Endometrial microvascular endothelial cells (primary cell): Measurements from ENCODE around the gene WHRN. TPM values are rescaled to one million over a fixed set of nuclear protein-coding genes. Genes with fewer than 3 reads are reported as not detected.

Source experiments
- in situ Hi-C: cut with HindIII; loops from 2 replicates; pipeline ENCODE4 v1.10.0; 2017; ENCODE audit warnings: low sequenced_read_pairs, low pct_unique_long_range_greater_than_20kb; ENCODE audit errors: inconsistent ontology term
- total RNA-seq: library from RNA; depleted of rRNA; stranded (reverse); fragments of >200 nt; gene quantifications from one replicate; pipeline ENCODE4 v1.2.3, GENCODE V29; 2015; ENCODE audit errors: inconsistent ontology term

WHRN gene
- not detected for total RNA-seq

- in situ Hi-C loops = no loop called here
These were observed at the start of gene WHRN for GRCh38 chr9:114505187-114506081. Gene WHRN (minus strand): TSS chr9:114505473. CDS start chr9:114504801, 672 bp downstream.

- in situ Hi-C loops = no loop called here
These were observed 47.9 kb upstream of the WHRN start for GRCh38 chr9:114553202-114553601.

- in situ Hi-C loops = no loop called here
These were observed 47.4 kb upstream of the WHRN start for GRCh38 chr9:114552706-114553105.

GRCh38 chr9:114551750-114552685 is 46.7 kb upstream of the WHRN start:
- in situ Hi-C loops = no loop called here

GRCh38 chr9:114549697-114550330 is 44.5 kb upstream of the WHRN start:
- in situ Hi-C loops = no loop called here

- in situ Hi-C loops = no loop called here
These were observed 41.6 kb upstream of the WHRN start for GRCh38 chr9:114546851-114547250.

- in situ Hi-C loops = no loop called here
These were observed 39.8 kb upstream of the WHRN start for GRCh38 chr9:114545055-114545454.

- in situ Hi-C loops = no loop called here
These were observed 34.6 kb upstream of the WHRN start for GRCh38 chr9:114539701-114540380.

GRCh38 chr9:114538241-114538640 is 33.0 kb upstream of the WHRN start:
- in situ Hi-C loops = no loop called here

GRCh38 chr9:114532561-114533237 is 27.4 kb upstream of the WHRN start:
- in situ Hi-C loops = no loop called here

- in situ Hi-C loops = no loop called here
These were observed 24.0 kb upstream of the WHRN start for GRCh38 chr9:114529285-114529684.

GRCh38 chr9:114526807-114527206 is 21.5 kb upstream of the WHRN start:
- in situ Hi-C loops = no loop called here

GRCh38 chr9:114525513-114525912 is 20.2 kb upstream of the WHRN start:
- in situ Hi-C loops = no loop called here

GRCh38 chr9:114524247-114524681 is 19.0 kb upstream of the WHRN start:
- in situ Hi-C loops = no loop called here

- in situ Hi-C loops = no loop called here
These were observed 17.6 kb upstream of the WHRN start for GRCh38 chr9:114522847-114523246.

GRCh38 chr9:114522286-114522685 is 17.0 kb upstream of the WHRN start:
- in situ Hi-C loops = no loop called here

GRCh38 chr9:114521846-114522245 is 16.6 kb upstream of the WHRN start:
- in situ Hi-C loops = no loop called here

- in situ Hi-C loops = loop anchor here (10.0 kb wide), 1 partner anchor 106 kb away; no protein-coding TSS in a partner anchor
These were observed 13.3 kb upstream of the WHRN start for GRCh38 chr9:114518599-114519022.
